GM18508 (cell line): ENCODE data around the gene PTPRG.

Experiments
- ATAC-seq: cut with Tn5 transposase; IDR thresholded peaks from one replicate; pipeline ENCODE4 v1.9.1; 2021; ENCODE audit warnings: moderate number of reproducible peaks; ENCODE audit not compliant: insufficient read depth, unreplicated experiment

The PTPRG gene

DNA sequence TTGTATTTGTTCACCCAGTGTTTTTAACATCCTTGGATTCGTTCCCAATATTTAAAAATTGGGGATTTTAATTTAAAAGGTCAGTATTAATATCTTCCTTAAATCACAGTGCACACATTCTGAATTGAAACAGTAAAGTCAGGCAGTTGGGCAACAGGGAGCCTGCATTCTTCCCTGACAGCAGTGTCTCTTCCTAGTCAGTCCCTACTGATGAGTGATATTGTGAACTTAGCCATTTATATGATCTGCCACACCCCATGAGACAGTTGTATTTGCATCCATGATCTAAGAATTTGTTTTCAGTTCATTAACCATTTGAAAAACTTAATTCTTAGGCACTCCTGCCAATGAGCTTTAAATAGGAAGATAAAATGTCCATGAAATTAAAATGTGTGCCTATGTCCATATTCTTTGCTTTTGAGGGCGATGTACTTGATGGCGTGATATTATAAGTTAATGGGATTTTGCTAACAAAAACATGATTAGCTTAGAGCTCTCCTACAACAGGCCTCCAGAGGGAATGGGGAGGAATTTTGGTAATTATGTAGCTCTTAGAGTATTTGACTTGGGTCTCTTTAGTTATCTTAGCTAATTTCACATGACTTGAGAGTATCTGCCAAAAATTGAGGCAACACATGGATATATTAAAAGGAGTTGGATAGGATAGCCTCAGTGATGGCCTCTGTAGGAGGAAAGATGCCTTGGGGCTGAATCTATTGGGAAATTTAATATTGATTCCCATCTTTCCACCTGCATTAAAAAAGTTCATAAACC, 219.3 kb downstream of the PTPRG start:
- no peak for ATAC-seq

DNA sequence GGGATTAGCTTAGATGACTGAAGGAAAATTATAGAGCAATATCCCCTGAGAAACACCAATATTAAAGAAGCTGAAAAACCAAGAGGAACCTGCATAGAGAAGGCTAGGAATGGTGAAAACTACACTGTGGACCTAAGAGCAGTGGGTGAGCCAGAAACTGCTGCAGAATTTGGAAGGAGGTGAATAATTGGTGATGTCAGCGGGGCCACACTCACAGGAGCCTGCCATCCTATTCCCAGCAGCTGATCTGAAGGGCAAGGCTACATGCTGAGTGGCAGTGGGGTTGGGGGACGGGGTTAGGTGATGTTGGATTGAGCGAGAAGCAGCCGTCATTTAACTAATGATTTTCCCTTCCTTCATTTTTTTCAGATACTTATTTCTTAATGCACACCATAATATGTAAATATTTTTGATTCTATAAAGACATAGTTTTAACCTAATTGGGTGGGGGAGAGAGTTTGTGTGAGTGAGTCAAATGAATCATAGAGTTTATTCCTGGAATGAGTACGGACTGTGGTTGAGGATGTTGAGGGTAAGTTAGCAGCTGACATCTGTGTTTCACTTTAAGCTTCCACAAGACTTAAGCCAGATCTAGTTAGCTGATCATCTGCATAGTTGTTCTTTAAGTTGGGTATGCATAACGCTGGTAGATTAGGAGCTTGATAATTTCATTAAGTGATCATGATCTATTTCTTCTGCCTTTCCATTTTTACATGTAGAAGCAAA, 222.8 kb downstream of the PTPRG start:
- no peak for ATAC-seq

DNA sequence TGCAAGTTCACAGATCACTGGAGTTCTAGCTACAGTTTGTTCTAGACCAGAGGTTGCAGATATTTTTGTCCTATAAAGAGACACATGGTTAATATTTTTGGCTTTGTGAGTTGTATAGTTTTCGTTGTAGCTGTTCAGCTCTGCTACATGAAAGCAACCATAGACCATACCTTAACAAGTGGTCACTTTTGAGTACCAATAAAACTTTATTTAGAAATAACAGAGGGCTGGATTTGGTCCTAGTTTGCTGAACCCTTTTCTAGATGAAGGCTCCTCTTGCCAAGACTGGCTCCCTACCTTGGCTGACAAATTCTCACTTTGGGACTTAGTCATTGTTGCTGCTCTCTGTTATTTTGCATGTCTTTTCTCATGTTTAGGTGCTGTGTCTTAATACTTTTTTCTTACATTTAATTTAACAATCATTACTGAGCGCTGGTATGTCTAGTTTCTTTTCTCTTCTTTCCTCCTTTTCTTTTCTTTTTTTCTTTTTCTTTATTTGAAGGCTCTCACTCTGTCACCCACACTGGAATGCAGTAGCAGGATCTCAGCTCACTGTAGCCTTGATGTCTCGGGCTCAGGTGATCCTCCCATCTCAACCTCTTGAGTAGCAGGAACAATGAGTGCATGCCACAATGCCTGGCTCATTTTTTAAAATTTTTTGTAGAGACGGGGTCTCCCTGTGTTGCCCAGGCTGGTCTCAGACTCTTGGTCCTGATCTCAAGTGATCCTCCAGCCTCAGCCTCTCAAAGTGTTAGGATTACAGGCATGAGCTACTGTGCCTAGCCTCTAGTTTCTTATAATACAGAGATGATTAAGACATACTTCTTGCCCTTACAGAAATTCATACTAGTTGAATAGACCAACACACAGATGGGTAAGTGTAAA, 227.5 kb downstream of the PTPRG start:
- ATAC-seq: no peak

DNA sequence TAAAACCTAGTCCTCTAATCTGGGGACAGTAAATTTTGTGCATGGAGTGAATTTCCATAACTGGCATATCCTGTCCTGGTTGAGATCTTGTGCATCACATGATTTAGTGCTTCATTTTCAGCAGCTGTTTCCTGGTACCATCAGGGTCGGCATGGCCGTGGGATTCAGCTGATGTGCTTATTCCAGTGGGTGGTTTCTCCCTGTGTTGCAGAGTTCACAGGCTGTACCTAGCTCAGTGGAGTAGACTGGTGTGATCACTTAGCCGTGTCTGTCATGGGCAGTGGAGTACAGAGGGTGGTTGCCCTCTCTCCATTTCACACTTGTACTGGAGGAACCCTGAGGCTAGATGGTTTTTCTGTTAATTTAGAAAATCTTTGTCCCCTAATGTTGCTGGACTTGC, 228.5 kb downstream of the PTPRG start:
- no peak for ATAC-seq

DNA sequence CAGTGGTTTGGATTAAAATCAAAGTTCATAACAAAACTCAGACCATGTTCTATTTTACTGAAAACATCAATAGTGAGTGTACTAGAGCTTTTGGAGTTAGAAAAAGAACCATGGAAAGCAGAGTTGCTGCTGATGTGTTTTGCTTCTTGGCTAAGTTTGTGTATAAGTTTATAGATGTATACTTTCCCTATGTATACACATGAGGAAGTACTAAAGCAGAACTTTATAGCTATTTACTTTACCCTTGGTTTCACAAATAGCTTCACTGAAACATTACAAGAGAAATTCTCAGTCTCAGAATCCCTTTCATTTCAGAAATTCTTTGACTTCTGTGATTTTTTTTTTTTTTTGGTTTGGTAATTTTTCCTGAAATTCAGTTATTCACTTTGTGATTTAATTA, 229.0 kb downstream of the PTPRG start:
- no peak for ATAC-seq

DNA sequence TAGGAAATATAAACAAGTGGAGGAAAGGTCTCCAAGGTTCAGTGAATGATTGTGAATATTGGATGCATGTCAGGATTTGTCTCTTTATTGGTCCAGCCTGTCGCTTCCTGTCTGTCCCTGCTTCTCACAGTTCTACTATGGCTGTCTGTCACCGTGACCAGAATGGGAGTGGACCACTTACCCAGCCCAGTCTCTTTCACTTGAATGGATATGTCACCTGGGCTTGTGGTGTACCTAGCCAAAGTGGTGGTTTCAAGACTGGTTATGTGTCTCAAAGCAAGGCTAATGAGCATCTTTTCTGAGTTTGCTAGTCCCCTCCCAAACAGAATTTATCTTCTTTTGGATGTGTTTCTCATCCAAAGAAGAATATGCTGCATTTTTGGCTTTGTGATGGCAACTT, 231.7 kb downstream of the PTPRG start:
- ATAC-seq: no peak

DNA sequence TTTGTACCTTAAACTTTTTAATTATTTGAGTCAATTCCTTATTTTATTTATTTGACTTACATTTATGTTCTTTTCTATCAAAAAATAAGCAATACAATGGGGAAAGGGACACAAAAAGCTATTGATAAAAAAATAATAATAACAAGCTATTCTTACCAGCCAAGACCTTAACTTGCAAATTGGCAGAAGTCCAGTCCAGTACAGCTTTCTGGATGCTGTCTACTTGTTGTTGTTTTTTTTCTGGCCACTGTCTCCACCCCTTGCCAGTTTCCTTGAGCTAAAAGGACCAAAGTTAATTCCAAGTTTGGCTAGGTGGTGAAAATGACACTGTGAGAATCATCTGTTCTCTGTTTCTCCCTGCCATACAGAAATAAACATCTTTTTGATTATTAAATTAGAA, 232.2 kb downstream of the PTPRG start:
- no peak for ATAC-seq

DNA sequence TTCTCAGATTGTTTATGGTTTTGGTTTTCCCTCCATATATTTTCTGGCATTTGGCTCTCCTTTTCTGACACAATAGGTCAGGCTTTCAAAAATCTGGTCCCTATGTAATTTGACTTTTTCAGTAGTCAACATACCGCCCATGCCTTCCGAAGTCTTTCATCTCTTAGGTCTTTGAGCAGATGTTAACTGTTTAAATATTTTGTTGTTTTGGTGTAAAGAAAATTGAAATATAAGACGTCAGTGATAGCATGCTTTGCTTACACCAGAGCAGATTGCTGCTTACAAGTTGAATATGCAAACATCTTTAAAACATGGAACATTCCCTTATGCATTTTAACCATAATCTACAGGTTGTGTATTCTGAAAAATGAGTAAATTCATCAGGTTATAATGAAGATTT, 233.0 kb downstream of the PTPRG start:
- ATAC-seq: no peak

DNA sequence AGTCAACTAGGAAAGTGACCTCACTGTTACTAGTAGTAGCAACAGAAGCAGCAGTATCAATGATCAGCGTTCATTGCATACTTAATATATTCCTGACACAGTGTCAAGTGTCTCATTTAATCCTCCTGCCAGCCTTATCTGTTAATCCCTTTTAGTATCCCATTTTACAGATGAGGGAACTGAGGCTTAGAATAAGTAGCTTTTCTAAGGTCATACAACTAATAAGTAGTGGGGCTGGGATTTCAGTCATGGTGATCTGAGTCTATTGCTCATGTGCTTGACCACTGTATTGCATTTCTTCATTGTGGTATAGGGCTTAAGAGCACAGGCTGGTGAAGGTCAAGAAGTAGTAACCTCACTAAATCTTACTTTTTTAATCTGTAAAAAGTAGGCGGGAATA, 233.6 kb downstream of the PTPRG start:
- ATAC-seq: no peak

DNA sequence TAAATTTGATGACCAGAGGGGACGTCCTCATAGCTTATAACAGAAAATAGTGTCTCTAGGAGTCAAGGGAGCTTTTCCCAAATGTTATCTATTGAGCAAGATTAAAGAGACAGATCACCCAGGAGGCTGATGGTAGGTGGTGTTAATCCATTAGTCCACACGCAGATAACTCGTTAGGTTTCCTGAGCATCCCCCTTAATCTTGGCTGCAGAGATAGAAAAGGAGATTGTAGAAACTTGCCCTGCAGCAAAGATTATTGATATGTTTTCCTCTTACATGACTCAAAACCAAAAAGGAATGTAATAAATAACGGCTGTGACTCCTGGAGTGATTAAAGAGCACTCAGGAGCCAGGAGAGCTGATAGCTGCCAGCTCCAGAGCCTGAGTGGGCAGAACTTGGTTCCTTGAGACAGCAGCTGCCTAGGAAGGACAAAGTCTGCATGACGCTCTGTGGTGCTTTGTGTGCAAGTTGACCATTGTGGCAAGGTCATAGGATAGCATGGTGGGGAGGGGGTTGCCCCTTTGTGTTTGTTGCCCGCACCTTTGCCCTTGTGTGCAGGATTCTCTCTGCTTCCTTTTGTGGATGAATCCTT, 234.8 kb downstream of the PTPRG start:
- no peak for ATAC-seq

DNA sequence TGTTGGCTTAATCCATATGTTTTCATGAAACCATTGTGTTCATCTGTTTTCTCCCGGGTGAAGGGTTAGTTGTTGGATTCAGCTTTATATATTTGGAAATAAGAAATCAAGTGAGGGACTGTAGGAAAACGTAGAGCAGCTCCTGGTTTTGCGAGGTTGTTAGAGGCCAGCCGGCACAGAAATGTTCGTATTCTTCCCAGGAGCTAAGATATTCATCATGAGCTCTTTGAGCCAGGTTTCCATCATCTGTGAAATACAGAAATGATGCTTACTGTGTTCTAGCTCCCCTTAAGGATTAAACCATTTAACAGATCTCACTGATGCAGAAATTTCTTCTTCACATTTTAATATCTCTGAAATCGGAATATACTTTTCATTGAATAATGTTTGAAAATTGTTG, 235.5 kb downstream of the PTPRG start:
- no peak for ATAC-seq

DNA sequence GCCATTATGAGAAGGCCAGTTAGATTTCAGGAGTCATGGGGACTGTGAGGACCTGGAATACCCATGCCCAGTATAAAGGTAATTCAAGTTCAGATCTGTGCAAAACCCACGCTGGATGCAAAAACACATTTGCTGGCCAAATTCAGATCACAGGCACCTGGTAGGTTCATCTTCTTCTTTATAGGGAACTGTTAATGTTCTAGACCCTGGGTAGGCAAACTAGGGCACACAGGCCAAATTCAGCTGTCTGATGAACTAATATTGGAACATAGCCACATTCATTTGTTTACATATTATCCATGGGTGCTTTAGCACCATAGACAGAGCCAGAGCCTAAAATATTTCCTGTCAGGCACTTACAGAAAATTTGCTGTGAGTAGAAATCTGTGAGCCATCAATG, 241.4 kb downstream of the PTPRG start:
- ATAC-seq: no peak

DNA sequence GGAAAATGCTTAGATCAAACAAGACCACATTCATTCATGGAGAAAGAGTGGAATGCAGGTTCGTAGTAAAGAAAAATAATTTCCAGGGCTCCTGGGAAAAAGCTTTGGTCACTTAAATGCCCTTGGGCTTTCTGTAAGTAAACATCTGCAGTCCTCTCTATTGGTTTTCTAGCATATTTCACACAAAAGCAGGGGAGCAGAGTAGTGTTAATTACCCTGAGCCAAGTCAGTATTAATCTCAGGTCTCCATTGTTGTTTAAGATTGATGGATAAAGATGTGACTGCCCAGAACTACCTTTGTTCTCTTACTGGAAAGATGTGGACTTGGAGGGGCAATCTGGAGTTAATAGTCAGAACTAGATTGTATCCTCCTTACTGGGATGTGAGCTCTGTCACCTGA, 242.6 kb downstream of the PTPRG start:
- ATAC-seq: no peak

DNA sequence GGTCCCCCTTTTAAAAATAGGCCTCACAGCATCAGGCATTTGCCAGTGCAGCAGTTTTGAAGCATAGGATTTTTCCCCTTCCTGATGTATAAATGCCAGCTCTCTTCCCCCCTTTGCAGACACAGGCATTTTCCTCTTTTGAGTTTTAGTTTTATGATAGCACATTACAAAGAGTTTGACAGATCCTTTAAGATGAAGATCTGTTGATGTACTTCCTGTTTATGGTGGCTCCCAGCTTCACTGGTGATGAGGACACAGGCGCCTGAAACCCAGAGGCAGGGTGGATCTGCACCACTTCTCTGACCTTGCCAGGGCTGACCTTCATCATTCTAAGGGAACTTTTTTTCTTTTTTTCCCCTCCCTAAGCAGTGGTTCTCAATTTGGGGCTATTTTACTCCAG, 243.4 kb downstream of the PTPRG start:
- ATAC-seq: no peak

DNA sequence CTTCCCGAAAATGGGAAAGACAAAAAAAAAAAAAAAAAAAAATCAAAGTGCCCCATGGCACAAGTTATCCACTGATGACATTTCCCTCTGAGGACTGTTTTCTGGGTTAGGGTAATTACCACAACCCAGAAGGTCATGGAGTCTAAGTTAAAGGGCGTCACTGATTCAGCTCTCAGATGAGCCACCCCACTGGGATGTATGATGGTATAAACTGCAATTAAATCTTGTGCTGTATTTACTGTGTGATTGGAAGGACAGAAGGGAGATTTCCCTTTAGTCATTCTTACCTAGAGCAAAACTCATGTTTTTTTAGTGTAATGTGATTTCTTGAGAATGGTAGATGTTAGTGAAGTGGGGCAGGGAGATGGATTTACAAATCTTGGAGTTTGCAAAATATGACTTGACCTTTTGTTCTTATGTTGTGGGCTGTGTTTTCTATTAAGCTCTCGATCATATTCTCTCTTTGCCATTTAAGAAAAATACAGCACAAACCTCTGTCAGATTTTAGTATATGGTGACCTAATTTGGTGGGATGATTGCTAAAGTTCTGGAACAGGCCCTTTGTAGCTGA, 244.2 kb downstream of the PTPRG start:
- no peak for ATAC-seq

DNA sequence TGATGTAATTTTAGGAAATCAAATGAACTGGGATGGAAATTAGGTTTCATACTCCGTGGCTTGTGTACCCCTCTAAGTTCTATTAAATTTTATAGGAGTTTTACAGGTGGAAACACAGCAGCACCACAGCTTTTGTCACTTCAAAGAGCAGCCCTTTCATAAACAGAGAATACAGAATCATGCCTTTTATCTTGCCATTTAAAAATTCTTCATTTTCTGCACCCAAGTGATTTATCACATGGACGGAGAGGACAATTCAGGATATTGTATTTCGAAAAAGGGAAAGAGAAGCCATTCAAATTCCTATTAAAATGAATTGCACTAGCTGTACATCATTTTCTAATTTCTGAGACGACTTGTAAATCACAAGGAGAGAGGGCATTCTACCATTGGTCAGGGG, 245.4 kb downstream of the PTPRG start:
- ATAC-seq: no peak

DNA sequence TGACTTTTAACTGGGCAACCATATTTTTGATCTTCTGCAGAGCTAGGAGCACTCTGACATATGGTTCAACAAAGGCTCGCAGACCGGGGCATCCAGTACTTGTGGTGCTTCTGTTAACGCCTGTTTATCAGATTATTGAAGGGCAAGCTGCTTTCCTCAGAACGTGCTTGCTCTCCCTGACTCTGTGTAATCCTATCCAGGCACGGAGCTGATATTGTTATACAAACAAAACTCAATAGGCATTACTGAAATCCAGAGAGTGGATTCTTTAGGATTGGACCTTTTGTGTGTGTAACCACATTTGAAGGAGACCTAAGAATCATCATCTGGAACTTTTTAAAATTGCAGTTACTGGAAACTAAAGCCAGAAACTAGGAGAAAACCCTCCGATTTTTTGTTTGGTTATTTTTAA, 246.5 kb downstream of the PTPRG start:
- no peak for ATAC-seq

DNA sequence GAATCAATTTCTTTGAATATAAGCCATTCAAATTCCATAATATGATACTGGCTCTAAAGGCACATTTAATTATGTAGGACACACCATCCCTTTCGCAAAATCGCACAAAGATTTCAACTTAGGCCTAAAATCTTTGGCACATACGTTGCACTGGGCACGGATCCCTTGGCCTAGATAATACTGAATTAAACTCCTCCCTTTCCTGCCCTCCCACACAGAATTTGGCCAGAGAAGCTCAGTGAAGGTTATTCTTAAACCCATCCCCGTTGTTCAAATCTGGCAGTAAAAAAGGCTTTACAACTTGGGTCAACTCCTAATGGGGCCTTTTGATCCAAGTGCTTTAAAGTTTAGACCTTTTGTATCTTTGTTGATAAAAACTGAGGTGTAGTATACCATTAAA, 247.2 kb downstream of the PTPRG start:
- no peak for ATAC-seq

DNA sequence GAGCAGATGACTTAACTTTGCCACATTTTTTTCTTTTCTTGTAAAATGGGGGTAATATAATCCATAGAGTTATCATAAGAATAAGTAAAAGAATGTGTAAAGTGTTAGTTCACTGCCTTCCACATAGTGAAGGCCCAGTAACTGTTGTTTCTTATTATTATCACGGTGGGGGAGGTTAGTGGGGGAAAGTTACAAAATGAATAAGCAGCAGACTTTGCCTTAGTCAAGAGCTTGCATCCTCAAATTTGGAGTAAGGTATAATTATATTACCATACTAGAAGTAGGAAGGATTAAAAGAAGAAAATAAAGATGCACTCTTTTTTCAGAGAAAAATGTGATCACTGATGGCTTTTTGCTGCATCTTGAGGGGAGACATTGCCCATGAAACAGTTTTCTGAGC, 247.6 kb downstream of the PTPRG start:
- ATAC-seq: no peak

DNA sequence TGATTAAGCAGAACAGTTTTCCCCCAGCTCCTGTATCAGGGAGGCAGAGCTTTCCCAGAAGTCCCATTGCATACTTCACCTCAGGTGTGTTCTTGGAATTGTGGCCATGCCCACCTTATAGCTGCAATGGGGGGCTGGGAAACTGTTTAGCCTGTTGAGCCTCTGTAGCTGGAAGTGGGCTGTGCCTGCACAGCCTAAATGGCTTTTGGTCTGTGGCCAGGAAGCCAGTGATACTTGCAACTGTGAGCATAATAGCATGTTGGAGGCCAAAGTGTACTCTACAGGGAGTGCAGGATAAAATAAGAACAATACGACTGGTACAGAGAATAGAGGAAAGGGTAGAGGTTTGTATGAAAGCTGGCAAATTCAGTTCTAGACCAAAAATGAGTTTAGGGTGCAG, 248.5 kb downstream of the PTPRG start:
- ATAC-seq: no peak
